ENCODE measurements around the gene MYB. TPM values are rescaled to one million over a fixed set of nuclear protein-coding genes. Genes with fewer than 3 reads are reported as not detected.

Gene MYB
- total RNA-seq, 3 donors from 2014 or later, result 1.1 to 61.9 (median 37.0) TPM

GRCh38 chr6:135250234-135250633 lies 69.1 kb downstream of the MYB start:
- Histone ChIP-seq H3K27me3 (no peaks in the 10 kb centered on the region), H3K27ac (peak overlapping the region in 1 of 2 donors; percentile 32), H3K4me1 (no peaks in the 10 kb centered on the region), H3K9me3 (no peaks in the 10 kb centered on the region), H3K4me3 (no peak overlapping the region), H3K36me3 (no peaks in the 10 kb centered on the region)
- intact Hi-C loops (cut with DNase I; ENCODE audit: low total_unique reads), result no loop called here
- no peak for DNase-seq (ENCODE audit: low spot score in 2 of 2)
- TF ChIP-seq, protein P1, sequence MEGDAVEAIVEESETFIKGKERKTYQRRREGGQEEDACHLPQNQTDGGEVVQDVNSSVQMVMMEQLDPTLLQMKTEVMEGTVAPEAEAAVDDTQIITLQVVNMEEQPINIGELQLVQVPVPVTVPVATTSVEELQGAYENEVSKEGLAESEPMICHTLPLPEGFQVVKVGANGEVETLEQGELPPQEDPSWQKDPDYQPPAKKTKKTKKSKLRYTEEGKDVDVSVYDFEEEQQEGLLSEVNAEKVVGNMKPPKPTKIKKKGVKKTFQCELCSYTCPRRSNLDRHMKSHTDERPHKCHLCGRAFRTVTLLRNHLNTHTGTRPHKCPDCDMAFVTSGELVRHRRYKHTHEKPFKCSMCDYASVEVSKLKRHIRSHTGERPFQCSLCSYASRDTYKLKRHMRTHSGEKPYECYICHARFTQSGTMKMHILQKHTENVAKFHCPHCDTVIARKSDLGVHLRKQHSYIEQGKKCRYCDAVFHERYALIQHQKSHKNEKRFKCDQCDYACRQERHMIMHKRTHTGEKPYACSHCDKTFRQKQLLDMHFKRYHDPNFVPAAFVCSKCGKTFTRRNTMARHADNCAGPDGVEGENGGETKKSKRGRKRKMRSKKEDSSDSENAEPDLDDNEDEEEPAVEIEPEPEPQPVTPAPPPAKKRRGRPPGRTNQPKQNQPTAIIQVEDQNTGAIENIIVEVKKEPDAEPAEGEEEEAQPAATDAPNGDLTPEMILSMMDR (IDR thresholded peaks at IDR 0.05), result no peak
- no peak for TF ChIP-seq POLR2A (IDR thresholded peaks at IDR 0.05)
- TF ChIP-seq POLR2AphosphoS5 (IDR thresholded peaks at IDR 0.05), result no peak

DNA sequence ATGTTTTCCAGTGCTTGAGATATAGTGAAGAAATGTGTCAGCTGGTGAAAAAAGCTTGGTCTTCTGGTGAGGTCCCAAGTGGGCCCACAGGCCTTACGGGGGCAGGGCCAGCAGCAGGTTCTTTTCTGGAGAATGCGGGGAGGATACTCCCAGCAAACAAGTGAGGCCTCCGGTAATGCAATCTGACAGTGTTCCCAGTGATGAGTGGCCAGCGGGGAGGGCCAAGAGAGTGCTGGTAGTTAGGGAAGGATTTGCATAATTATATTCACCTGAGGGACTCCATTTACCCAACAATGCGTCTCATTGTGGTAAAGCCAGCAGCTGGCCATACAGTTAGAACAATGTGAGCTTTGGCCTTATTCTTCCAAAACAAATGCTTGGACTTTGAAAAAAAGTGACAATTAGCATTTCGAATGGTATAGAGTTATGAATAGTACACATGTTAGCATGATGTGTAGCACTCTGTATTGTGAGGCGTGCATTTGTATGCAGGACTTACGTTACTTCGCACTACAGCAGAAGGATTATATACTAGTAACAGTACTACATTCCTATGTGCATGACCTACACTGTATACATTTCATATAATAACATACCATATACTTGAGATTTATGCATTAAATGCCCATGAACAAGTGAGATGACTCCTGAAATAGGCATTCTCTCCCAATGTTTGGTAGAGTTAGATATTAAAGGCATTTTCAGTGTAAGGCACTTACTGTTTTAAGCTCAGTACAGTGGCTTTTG lies 69.8 kb downstream of the MYB start:
- TF ChIP-seq POLR2A (IDR thresholded peaks at IDR 0.05), result no peak
- TF ChIP-seq POLR2AphosphoS5 (IDR thresholded peaks at IDR 0.05), result no peak
- peak overlapping the region in 1 of 2 donors; percentile 32 for H3K27ac ChIP-seq
- H3K4me3 ChIP-seq, result no peak overlapping the region
- no peaks in the 10 kb centered on the region for H3K36me3 ChIP-seq
- H3K27me3 ChIP-seq, result no peaks in the 10 kb centered on the region
- no peaks in the 10 kb centered on the region for H3K9me3 ChIP-seq
- H3K4me1 ChIP-seq, result no peaks in the 10 kb centered on the region
- DNase-seq (ENCODE audit: low spot score in 2 of 2), result no peak
- intact Hi-C loops (cut with DNase I; ENCODE audit: low total_unique reads), result no loop called here

- intact Hi-C loops (cut with DNase I; ENCODE audit: low total_unique reads), result no loop called here
- H3K27ac ChIP-seq, result peak overlapping the region in 1 of 2 donors; percentile 60
- no peak for DNase-seq (ENCODE audit: low spot score in 2 of 2)
- no peaks in the 10 kb centered on the region for H3K27me3 ChIP-seq
- no peaks in the 10 kb centered on the region for H3K36me3 ChIP-seq
- no peak overlapping the region for H3K4me3 ChIP-seq
- TF ChIP-seq POLR2A (IDR thresholded peaks at IDR 0.05) (no peak), POLR2AphosphoS5 (IDR thresholded peaks at IDR 0.05) (no peak)
- TF ChIP-seq, protein P1 (IDR thresholded peaks at IDR 0.05), result no peak
- no peaks in the 10 kb centered on the region for H3K4me1 ChIP-seq
- H3K9me3 ChIP-seq, result no peaks in the 10 kb centered on the region
Measured at GRCh38 chr6:135251498-135252441, 70.7 kb downstream of the MYB start.

GRCh38 chr6:135254471-135254870 lies 73.4 kb downstream of the MYB start:
- no peak for DNase-seq (ENCODE audit: low spot score in 2 of 2)
- H3K9me3 ChIP-seq, result no peaks in the 10 kb centered on the region
- H3K4me1 ChIP-seq, result no peaks in the 10 kb centered on the region
- no peaks in the 10 kb centered on the region for H3K27me3 ChIP-seq
- intact Hi-C loops (cut with DNase I; ENCODE audit: low total_unique reads), result no loop called here
- H3K4me3 ChIP-seq, result no peak overlapping the region
- peak overlapping the region in 1 of 2 donors; percentile 3 for H3K27ac ChIP-seq
- H3K36me3 ChIP-seq, result no peaks in the 10 kb centered on the region
- no peak for TF ChIP-seq POLR2AphosphoS5 (IDR thresholded peaks at IDR 0.05)
- TF ChIP-seq POLR2A (IDR thresholded peaks at IDR 0.05), result no peak
- TF ChIP-seq, protein P1 (IDR thresholded peaks at IDR 0.05), result no peak

DNA sequence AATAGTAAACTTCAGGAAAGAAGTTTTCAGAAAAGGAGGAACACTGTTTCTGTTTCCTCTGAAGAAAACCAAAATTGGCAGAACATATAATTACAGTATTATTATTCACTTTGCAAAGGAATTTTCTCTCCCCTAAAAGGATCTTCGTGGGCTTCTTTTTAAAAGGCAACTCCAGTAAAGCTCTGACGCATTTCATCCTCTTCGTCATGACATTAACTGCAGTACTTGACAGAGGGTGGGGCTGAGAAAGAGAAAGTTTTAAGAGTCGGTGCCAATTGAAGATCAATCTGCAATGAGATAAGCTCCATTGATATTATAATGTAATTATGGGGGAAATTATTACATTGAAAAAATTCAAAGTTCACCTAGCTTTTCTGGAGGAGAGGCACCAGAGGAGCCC lies 75.8 kb downstream of the MYB start:
- Histone ChIP-seq H3K36me3 (no peaks in the 10 kb centered on the region), H3K4me3 (no peak overlapping the region), H3K27ac (no peak overlapping the region), H3K27me3 (no peaks in the 10 kb centered on the region), H3K4me1 (no peaks in the 10 kb centered on the region), H3K9me3 (no peaks in the 10 kb centered on the region)
- DNase-seq (ENCODE audit: low spot score in 2 of 2), result no peak
- intact Hi-C loops (cut with DNase I; ENCODE audit: low total_unique reads), result no loop called here
- TF ChIP-seq POLR2A (IDR thresholded peaks at IDR 0.05) (no peak), POLR2AphosphoS5 (IDR thresholded peaks at IDR 0.05) (no peak)
- TF ChIP-seq, protein P1 (IDR thresholded peaks at IDR 0.05), result no peak
